ENCODE measurements around the gene NFKBIL1. TPM values are rescaled to one million over a fixed set of nuclear protein-coding genes. Genes with fewer than 3 reads are reported as not detected.

The NFKBIL1 gene
- total and polyA plus RNA-seq, 9 of the 15 experiments (the other 6 are each of a cell fraction or from before 2014, with no cell fraction given): 0.49 to 33.1 (median 7.6) TPM

DNA sequence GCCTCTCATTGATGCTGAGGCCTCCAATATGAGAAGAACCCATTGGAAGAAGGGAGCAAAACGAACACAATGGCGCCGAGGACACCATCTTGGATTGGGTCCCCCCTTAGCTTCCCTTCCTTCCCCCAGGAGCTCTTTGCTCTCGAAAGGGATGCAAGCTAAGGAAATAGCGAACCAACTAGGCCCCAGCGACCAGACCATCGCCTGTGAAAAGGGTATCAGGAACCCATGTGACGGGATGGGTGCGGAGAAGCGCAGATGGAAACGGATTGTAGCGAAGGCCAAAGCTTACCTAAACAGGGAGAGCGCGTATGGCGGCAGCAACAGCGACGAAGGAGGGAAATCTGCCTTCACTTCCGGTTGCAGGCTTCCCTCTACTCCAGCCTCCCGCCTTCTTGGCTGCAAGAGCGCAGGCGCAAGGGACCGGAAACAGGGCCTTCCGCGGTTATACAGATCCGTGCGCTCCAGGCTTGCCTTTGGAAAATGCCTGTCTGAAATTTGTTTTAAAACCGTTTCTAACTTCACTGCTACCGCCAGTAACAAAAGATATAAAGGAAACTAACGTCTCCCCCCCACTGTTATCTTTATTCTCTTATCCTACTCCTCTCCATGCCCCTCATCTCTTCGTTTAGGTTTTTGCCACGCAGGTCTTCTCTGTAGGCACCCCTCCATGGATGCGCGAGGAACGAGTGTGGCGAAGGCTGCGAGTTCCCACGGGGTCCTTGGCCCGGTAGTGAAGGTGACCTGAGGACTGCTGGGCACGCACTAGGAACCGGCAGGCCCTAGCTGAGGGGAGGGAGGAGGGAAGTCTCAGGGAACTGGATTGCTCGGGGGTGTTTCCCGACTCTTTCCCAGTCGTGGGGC is 5.5 kb upstream of the NFKBIL1 start, which contains the start of gene DDX39B (continued):
- TF ChIP-seq SREBF1 (IDR thresholded peaks at IDR 0.05; ENCODE audit: borderline replicate concordance, low read depth, low read length): 0 out of 2 replicates have a peak, but pooled peaks have one; percentile 82
- peak; percentile 85 for TF ChIP-seq OTX1 (CRISPR knock-in tag; IDR thresholded peaks at IDR 0.05)
- no peak for TF ChIP-seq CBFA2T2 (conservative IDR thresholded peaks at IDR 0.05)
- no peak for TF ChIP-seq BACH1 (tag; IDR thresholded peaks at IDR 0.05)
- peak; percentile 36; the same call in 1 of the 2 replicates for TF ChIP-seq ZBTB9 (CRISPR knock-in tag; IDR thresholded peaks at IDR 0.05)
- TF ChIP-seq, protein P1, sequence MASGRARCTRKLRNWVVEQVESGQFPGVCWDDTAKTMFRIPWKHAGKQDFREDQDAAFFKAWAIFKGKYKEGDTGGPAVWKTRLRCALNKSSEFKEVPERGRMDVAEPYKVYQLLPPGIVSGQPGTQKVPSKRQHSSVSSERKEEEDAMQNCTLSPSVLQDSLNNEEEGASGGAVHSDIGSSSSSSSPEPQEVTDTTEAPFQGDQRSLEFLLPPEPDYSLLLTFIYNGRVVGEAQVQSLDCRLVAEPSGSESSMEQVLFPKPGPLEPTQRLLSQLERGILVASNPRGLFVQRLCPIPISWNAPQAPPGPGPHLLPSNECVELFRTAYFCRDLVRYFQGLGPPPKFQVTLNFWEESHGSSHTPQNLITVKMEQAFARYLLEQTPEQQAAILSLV (tag; IDR thresholded peaks at IDR 0.05): peak; percentile 24; the same call in 1 of the 2 replicates
- no peak for TF ChIP-seq PYGO2 (tag; IDR thresholded peaks at IDR 0.05)
- TF ChIP-seq SLC30A9 (CRISPR knock-in tag; IDR thresholded peaks at IDR 0.05): no peak
- no peak for TF ChIP-seq KLF16 (IDR thresholded peaks at IDR 0.05)
- TF ChIP-seq, protein P2, sequence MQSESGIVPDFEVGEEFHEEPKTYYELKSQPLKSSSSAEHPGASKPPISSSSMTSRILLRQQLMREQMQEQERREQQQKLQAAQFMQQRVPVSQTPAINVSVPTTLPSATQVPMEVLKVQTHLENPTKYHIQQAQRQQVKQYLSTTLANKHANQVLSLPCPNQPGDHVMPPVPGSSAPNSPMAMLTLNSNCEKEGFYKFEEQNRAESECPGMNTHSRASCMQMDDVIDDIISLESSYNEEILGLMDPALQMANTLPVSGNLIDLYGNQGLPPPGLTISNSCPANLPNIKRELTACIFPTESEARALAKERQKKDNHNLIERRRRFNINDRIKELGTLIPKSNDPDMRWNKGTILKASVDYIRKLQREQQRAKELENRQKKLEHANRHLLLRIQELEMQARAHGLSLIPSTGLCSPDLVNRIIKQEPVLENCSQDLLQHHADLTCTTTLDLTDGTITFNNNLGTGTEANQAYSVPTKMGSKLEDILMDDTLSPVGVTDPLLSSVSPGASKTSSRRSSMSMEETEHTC (IDR thresholded peaks at IDR 0.05): no peak
- TF ChIP-seq, protein P3, sequence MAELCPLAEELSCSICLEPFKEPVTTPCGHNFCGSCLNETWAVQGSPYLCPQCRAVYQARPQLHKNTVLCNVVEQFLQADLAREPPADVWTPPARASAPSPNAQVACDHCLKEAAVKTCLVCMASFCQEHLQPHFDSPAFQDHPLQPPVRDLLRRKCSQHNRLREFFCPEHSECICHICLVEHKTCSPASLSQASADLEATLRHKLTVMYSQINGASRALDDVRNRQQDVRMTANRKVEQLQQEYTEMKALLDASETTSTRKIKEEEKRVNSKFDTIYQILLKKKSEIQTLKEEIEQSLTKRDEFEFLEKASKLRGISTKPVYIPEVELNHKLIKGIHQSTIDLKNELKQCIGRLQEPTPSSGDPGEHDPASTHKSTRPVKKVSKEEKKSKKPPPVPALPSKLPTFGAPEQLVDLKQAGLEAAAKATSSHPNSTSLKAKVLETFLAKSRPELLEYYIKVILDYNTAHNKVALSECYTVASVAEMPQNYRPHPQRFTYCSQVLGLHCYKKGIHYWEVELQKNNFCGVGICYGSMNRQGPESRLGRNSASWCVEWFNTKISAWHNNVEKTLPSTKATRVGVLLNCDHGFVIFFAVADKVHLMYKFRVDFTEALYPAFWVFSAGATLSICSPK (IDR thresholded peaks at IDR 0.05; ENCODE audit: borderline replicate concordance): peak; percentile 94; the same call in 1 of the 2 replicates
- TF ChIP-seq FOSL1 (tag; conservative IDR thresholded peaks at IDR 0.05): no peak
- TF ChIP-seq ZNF395 (CRISPR knock-in tag; IDR thresholded peaks at IDR 0.05): peak; percentile 97
- TF ChIP-seq HDAC1 (IDR thresholded peaks at IDR 0.05): peak in 1 of 2 experiments; percentile 90; a peak in 2 of 4 replicates
- 0 out of 2 replicates have a peak, but pooled peaks have one; percentile 32 for TF ChIP-seq ZNF79 (CRISPR knock-in tag; IDR thresholded peaks at IDR 0.05; ENCODE audit: low read depth)
- TF ChIP-seq TARDBP (IDR thresholded peaks at IDR 0.05): peak; percentile 97
- TF ChIP-seq NFXL1 (CRISPR knock-in tag; IDR thresholded peaks at IDR 0.05): no peak
- peak; percentile 98 for TF ChIP-seq DACH1 (IDR thresholded peaks at IDR 0.05; ENCODE audit: partially characterized antibody)
- TF ChIP-seq ZZZ3 (IDR thresholded peaks at IDR 0.05): peak; percentile 100
